HG03060 (cell line): Measurements from ENCODE around the gene PBX3.

ENCODE experiments used
- ATAC-seq: cut with Tn5 transposase; IDR thresholded peaks from one replicate; pipeline ENCODE4 v1.9.1; 2021; ENCODE audit warnings: low read depth, moderate number of reproducible peaks; ENCODE audit not compliant: unreplicated experiment

PBX3 gene

GRCh38 chr9:125989524-125990180 lies 242.5 kb downstream of the PBX3 start:
- no peak for ATAC-seq

DNA sequence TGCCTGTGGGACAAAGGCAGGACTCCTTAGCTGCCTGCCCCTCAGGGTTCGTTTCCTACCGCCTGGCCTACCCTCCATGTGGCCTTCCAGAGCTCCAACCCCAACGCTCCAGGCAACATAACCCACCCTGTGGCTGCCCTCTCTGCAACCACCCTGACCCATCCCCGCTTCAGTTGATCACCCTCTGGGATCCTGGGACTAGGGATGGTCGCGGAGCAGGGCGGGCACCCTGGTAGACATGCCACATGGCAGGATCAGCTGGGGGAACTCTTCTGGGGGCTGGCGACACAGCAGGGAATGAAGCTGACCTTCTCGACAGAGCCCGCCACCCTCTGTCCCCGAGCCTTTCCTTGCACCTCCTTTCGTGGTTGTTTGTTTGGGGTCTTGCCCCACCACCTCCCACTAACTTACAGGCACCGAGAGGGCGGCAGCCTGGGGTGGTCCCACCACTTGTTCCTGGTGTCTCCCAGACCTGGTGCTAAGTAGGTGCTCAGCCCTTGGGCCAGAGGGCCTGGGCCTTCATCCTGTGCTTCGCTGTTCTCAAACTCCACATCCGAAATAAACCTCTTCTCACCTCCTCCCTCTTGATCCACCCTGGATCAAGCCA lies 243.1 kb downstream of the PBX3 start:
- ATAC-seq: no peak

- ATAC-seq: no peak
Measured at GRCh38 chr9:125990793-125991220, 243.6 kb downstream of the PBX3 start.

DNA sequence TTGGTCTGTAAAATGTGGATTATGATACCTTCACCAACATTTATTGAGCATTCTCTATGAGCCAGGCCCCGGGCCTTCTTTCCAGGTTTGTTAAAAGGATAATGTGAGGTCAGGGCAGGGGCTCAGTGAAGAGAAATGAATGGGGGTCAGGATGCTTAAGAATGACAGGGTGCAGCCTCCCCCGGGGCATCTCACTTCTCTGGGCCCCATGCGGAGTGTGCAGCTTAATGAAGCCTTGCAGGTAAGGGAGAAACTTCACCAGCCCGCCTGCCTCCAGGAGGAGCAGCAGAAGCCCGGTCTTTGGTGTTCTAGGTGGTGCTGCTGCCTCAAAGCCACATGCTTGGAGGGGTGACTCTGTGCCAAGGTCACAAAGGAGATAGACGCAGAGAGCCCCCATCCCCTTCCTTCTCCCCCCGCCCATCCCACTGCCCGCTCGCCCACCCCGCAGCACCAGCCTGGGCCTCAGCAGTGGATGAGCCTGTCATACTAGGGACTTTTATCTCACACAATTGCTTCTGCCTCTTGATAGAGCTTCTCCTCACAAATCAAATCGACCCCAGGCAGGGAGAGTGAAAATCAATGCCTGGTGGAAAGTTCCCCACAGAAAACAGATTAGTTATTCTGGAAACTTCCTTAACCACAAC lies 244.8 kb downstream of the PBX3 start:
- no peak for ATAC-seq

- ATAC-seq: no peak
Measured at GRCh38 chr9:125992557-125992956, 245.4 kb downstream of the PBX3 start.

DNA sequence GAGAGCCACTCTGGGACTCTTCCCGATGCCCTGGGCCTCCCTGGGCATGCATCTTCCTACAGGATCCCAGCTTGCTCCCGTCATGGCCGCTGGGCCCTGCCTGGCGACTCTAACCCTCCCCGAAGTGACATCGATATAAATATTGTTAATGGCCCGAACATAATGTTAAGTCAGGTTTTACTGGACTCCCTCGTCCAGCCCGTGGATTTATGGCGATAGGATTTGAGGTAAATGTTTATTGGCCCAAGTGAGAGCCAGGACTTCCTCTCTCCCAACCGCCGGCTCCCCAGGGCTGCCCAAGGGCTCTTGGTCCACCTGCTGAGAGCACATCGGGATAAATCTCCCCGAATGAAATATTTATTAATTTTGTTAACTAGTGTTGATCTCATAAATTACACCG lies 246.3 kb downstream of the PBX3 start:
- no peak for ATAC-seq

- no peak for ATAC-seq
Measured at GRCh38 chr9:125994066-125994943, 247.1 kb downstream of the PBX3 start.

- ATAC-seq: no peak
Measured at GRCh38 chr9:125995006-125995405, 247.8 kb downstream of the PBX3 start.

- ATAC-seq: no peak
Measured at GRCh38 chr9:125995706-125996105, 248.5 kb downstream of the PBX3 start.

DNA sequence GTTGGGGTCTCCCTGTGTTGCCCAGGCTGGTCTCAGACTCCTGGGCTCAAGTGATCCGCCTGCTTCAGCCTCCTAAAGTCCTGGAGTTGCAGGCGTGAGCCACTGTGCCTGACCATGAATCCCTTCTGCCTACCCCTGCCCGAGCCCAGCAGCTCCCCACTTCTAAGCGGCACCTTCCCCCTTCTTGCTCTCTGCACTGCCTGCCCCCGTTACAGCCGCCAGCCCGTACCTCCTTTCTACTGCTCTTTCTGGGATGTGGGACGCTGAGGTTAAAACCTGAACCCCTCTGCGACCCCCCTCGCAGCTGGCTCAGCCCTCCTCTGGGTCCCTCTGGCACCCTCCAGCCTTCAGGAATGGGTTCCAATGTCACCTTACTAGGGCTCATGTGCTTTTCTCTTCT lies 249.6 kb downstream of the PBX3 start:
- ATAC-seq: no peak

GRCh38 chr9:125997196-125997823 lies 250.1 kb downstream of the PBX3 start:
- no peak for ATAC-seq

DNA sequence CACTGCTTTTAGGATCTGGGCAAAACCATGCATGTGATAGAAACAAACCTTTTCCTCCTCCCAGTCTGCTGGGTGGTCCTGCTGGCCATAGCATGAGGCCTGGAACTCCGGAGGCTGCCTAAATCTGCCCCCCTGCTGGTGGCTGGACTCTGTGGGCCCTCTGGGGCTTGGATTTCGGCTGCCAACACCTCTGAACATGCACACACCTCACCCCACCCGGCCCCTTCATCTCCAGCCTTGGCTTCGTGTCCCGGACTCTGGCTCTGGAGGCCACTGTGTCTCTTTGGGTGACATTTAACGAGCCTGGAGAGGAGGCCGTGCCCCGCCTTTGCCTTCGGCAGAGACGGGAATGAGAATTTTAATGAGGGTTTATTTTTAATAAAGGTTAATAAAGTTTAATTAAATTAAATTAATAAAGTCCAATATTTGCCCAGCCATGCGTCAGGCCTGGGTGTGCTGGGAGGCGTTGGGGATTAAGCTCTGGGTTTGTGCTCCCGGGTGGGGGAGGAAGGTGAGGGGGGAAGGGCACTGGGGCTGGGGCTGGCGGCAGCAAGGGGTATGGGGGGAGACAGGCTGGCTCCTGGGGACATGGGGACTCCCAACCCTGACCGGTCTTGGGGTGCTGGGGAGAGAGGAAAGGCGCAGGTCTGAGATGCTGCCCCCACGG lies 251.8 kb downstream of the PBX3 start:
- no peak for ATAC-seq

- ATAC-seq: no peak
Measured at GRCh38 chr9:125999504-125999881, 252.3 kb downstream of the PBX3 start.

DNA sequence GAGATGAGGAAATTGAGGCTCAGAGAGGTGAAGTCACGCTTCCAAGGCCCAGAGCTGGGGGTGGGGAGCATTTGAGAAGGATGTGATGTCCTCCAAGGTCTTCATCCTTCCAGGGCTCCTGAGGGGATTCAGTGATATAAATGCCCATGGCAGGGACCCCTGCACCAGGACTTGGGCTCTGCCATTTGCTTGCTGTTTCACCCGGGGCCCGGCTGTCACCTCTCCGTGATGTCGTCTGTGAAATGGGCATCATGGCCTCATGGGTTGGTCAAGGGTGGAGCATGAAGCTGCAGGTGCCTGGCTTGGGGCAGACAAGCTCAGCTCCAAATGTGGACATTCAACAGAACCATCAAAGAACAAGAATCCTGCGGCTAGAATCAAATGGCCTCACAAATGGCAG lies 253.1 kb downstream of the PBX3 start:
- ATAC-seq: no peak

DNA sequence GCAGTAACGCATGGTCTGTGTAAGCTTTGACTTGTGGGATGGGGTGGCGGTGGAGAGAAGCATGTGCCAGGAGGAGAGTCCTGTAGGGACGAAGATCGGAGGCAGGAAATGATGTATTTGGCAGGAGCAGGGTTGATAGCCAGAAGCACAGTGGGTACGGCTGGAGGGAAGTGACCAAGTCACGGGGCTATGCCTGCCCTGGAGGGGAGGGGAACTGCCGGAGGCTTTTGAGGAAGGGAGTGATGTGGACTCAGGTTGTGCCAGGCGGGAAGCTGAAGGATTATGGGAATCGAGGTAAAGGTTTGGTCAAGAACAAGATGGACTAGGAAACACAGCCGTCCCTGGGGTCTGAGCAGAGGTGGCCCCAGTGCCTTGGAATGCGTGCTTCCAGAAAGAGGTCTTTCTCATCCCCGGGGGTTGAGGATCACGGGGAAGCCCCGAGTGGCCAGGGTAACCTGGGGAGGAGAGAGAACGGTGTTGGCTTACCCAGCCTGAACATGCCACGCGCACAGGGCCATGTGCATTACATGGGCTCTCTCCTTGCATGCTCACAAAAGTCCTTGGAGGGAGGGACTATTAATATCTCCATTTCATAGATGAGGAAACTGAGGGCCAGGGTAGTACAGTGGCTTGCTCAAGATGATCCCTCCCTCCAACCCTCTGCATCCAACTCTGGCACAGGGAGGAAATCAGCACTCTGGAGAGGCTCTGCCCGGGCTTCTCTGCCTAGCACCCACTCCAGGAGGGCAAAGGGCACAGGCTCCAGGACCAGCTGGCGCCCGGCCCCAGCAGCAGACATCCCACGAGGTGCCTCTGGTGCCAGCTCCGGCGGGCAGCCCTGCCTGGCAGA lies 253.8 kb downstream of the PBX3 start:
- no peak for ATAC-seq

DNA sequence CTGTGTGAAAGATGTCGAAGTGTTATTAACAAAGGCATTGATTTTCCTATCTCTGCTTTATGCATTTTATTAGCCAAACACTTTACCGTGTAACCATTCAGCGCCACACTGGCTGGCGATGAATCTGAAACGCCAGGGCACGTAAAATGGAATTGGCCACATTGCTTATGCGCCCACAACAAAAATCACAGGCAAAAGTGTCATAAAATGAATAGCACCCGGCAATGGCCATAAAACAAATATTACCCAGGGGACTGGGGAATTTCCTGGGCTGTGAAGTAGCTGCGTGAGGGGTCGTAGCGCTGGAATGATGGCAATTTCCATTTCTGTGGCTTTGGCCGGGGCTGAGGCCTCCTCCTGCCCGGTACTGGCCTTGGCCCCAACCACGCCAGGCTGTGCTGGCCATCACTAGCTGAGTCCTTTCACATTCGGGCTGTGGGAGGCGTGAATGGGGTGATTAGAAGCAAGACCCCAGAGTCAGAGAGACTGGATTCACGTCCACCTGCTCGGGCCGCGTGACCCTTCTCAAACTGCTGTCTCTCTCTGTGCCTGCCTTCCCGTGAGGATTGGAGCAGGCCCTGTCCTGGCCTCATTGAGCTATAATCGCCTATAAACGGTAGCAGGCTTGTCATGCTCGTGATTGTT lies 254.5 kb downstream of the PBX3 start:
- ATAC-seq: no peak

GRCh38 chr9:126002476-126003350 lies 255.5 kb downstream of the PBX3 start:
- ATAC-seq: no peak

DNA sequence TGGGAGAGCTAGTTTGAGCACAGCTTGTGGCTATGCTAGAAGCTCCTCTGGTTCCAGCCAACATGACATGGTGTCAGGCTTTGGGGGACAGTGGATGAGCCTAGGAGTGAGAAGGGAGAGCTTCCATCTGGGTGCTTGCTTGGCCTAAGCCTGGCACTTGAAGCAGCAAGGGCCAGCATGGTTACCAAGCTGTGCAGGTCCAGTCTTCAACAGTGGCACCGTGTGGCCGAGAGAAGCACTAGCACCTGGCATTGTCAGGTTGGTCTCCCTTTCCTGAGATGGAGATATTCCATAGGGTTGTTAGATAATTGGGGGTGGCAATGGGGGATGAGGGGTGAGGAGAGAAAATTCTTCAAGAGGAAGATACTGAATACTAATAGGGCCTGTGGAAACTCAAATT lies 261.9 kb downstream of the PBX3 start:
- ATAC-seq: no peak
